HEK293 (cell line): ENCODE data around the gene HNF1B.

Experiments used
- CTCF ChIP-seq: fragments of 450-650 bp; formaldehyde crosslinking; IDR thresholded peaks from 2 replicates; pipeline ENCODE4 v1.5.1; 2016; ENCODE audit warnings: missing biosample characterization, missing genetic modification characterization
- REST ChIP-seq: fragments of 450-650 bp; formaldehyde crosslinking; IDR thresholded peaks from 2 replicates; pipeline ENCODE4 v1.5.1; 2016; ENCODE audit warnings: missing biosample characterization, missing genetic modification characterization
- TCF7L2 ChIP-seq: IDR thresholded peaks from 2 replicates; pipeline ENCODE4 v1.6.1; 2011; ENCODE audit warnings: low read depth, mild to moderate bottlenecking, inconsistent platforms, low read length, moderate library complexity, borderline replicate concordance
- ZBTB10 ChIP-seq: fragments of 450-650 bp; formaldehyde crosslinking; IDR thresholded peaks from 2 replicates; pipeline ENCODE4 v1.5.1; 2016; ENCODE audit warnings: missing biosample characterization, missing genetic modification characterization
- ZNF121 ChIP-seq: fragments of 450-650 bp; formaldehyde crosslinking; IDR thresholded peaks from 2 replicates; pipeline ENCODE4 v1.5.1; 2016; ENCODE audit warnings: missing biosample characterization, missing genetic modification characterization

- TF ChIP-seq CTCF (tag by site-specific recombination) (no peak), REST (tag by site-specific recombination) (no peak), ZBTB10 (no peak), TCF7L2 (no peak), ZNF121 (tag by site-specific recombination) (no peak)
These were observed 12.5 kb downstream of the HNF1B start for GRCh38 chr17:37732316-37732715.
